ENCODE results near the gene RFC5. TPM values are rescaled to one million over a fixed set of nuclear protein-coding genes. Genes with fewer than 3 reads are reported as not detected.

The RFC5 gene
- total RNA-seq, 1 experiment from 2014 or later: 62.1 TPM

- Histone ChIP-seq H3K4me1 (ENCODE audit: insufficient read depth, low read length, poor library complexity, severe bottlenecking) (no peaks in the 10 kb centered on the region), H3K4me3 (ENCODE audit: low read depth, low read length, poor library complexity, severe bottlenecking) (no peak overlapping the region), H3K36me3 (ENCODE audit: insufficient read depth, low read length, poor library complexity, severe bottlenecking) (peaks cover 81% of the 10 kb centered on the region), H3K27me3 (replicated peaks; ENCODE audit: insufficient read depth, low read depth, low read length, poor library complexity) (no peaks in the 10 kb centered on the region), H3K27ac (ENCODE audit: low read depth, low read length, poor library complexity, severe bottlenecking) (no peak overlapping the region), H3K9me3 (ENCODE audit: low read depth, low read length, poor library complexity, severe bottlenecking) (no peaks in the 10 kb centered on the region)
- TF ChIP-seq, protein P1, sequence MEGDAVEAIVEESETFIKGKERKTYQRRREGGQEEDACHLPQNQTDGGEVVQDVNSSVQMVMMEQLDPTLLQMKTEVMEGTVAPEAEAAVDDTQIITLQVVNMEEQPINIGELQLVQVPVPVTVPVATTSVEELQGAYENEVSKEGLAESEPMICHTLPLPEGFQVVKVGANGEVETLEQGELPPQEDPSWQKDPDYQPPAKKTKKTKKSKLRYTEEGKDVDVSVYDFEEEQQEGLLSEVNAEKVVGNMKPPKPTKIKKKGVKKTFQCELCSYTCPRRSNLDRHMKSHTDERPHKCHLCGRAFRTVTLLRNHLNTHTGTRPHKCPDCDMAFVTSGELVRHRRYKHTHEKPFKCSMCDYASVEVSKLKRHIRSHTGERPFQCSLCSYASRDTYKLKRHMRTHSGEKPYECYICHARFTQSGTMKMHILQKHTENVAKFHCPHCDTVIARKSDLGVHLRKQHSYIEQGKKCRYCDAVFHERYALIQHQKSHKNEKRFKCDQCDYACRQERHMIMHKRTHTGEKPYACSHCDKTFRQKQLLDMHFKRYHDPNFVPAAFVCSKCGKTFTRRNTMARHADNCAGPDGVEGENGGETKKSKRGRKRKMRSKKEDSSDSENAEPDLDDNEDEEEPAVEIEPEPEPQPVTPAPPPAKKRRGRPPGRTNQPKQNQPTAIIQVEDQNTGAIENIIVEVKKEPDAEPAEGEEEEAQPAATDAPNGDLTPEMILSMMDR (conservative IDR thresholded peaks at IDR 0.05; ENCODE audit: low read depth, low read length): no peak
- no peak for TF ChIP-seq EZH2 (IDR thresholded peaks at IDR 0.05; ENCODE audit: borderline replicate concordance, low read depth, low read length, poor library complexity, severe bottlenecking)
- ChIA-PET CTCF (no interaction called here), POLR2A (ENCODE audit: low non-redundant PET) (no interaction called here)
- no TSS peak for BruUV-seq (replicated peaks)
- DNase-seq (ENCODE audit: low spot score): no peak
- intact Hi-C loops (cut with micrococcal nuclease; ENCODE audit: unreplicated experiment): no loop called here
Observed at GRCh38 chr12:118038137-118038536, 21.6 kb downstream of the RFC5 start.

- Histone ChIP-seq H3K27ac (ENCODE audit: low read depth, low read length, poor library complexity, severe bottlenecking) (no peak overlapping the region), H3K27me3 (replicated peaks; ENCODE audit: insufficient read depth, low read depth, low read length, poor library complexity) (no peaks in the 10 kb centered on the region), H3K9me3 (ENCODE audit: low read depth, low read length, poor library complexity, severe bottlenecking) (no peaks in the 10 kb centered on the region), H3K4me1 (ENCODE audit: insufficient read depth, low read length, poor library complexity, severe bottlenecking) (no peaks in the 10 kb centered on the region), H3K4me3 (ENCODE audit: low read depth, low read length, poor library complexity, severe bottlenecking) (no peak overlapping the region), H3K36me3 (ENCODE audit: insufficient read depth, low read length, poor library complexity, severe bottlenecking) (peaks cover 48% of the 10 kb centered on the region)
- CTCF ChIA-PET: no interaction called here
- POLR2A ChIA-PET (ENCODE audit: low non-redundant PET): no interaction called here
- DNase-seq (ENCODE audit: low spot score): no peak
- no TSS peak for BruUV-seq (replicated peaks)
- intact Hi-C loops (cut with micrococcal nuclease; ENCODE audit: unreplicated experiment): no loop called here
- TF ChIP-seq, protein P1 (conservative IDR thresholded peaks at IDR 0.05; ENCODE audit: low read depth, low read length): no peak
- TF ChIP-seq EZH2 (IDR thresholded peaks at IDR 0.05; ENCODE audit: borderline replicate concordance, low read depth, low read length, poor library complexity, severe bottlenecking): no peak
Observed at GRCh38 chr12:118042091-118042490, 25.6 kb downstream of the RFC5 start.

DNA sequence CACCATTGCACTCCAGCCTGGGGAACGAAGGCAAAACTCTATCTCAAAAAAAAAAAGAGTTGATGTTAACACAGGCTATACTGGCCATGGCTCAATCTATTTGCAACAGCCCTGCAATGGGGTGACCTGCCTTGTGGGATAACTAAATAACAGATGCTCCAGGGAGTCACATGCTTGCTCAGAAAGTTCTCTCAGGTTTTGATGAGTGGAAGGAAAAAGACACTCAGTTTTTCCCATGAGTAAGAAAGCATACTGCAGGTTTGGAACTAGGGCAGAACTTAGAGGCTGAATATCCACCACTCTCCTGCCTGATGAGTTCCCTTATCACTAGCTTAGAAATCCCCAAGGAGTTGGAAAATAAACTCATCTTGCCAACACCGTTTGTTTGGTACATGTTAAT lies 27.6 kb downstream of the RFC5 start:
- Histone ChIP-seq H3K36me3 (ENCODE audit: insufficient read depth, low read length, poor library complexity, severe bottlenecking) (peaks cover 34% of the 10 kb centered on the region), H3K9me3 (ENCODE audit: low read depth, low read length, poor library complexity, severe bottlenecking) (no peaks in the 10 kb centered on the region), H3K4me1 (ENCODE audit: insufficient read depth, low read length, poor library complexity, severe bottlenecking) (no peaks in the 10 kb centered on the region), H3K27me3 (replicated peaks; ENCODE audit: insufficient read depth, low read depth, low read length, poor library complexity) (no peaks in the 10 kb centered on the region), H3K4me3 (ENCODE audit: low read depth, low read length, poor library complexity, severe bottlenecking) (no peak overlapping the region), H3K27ac (ENCODE audit: low read depth, low read length, poor library complexity, severe bottlenecking) (no peak overlapping the region)
- CTCF ChIA-PET: no interaction called here
- no peak for TF ChIP-seq EZH2 (IDR thresholded peaks at IDR 0.05; ENCODE audit: borderline replicate concordance, low read depth, low read length, poor library complexity, severe bottlenecking)
- TF ChIP-seq, protein P1 (conservative IDR thresholded peaks at IDR 0.05; ENCODE audit: low read depth, low read length): no peak
- DNase-seq (ENCODE audit: low spot score): no peak
- intact Hi-C loops (cut with micrococcal nuclease; ENCODE audit: unreplicated experiment): no loop called here
- POLR2A ChIA-PET (ENCODE audit: low non-redundant PET): no interaction called here
- BruUV-seq (replicated peaks): no TSS peak
